Measurements from ENCODE around the gene ROPN1L.
A peak's percentile ranks its signal among the peaks of the same experiment; 100 is the strongest.
"Not testable (repeated sequence)": the region's sequence is repeated elsewhere in the genome, so short reads cannot be mapped to it uniquely, and the experiment has no call there.

Gene ROPN1L

GRCh38 chr5:10441083-10441991 is at the start of gene ROPN1L:
TSS of gene ROPN1L (plus strand) at chr5:10441879. CDS start at chr5:10442168, 289 bp downstream.
- DNase-seq = peak; percentile 85

- not testable (repeated sequence) for DNase-seq
Measured at GRCh38 chr5:10392567-10393328, 48.9 kb upstream of the ROPN1L start.

- no peak for DNase-seq
Measured at GRCh38 chr5:10393491-10393890, 48.2 kb upstream of the ROPN1L start.

- no peak for DNase-seq
Measured at GRCh38 chr5:10396552-10396951, 45.1 kb upstream of the ROPN1L start.

GRCh38 chr5:10399839-10400238 is 41.8 kb upstream of the ROPN1L start:
- DNase-seq = no peak

- DNase-seq = no peak
Measured at GRCh38 chr5:10400411-10400810, 41.3 kb upstream of the ROPN1L start.

GRCh38 chr5:10400831-10401230 is 40.8 kb upstream of the ROPN1L start:
- no peak for DNase-seq

GRCh38 chr5:10401498-10401897 is 40.2 kb upstream of the ROPN1L start:
- DNase-seq = no peak

GRCh38 chr5:10403829-10404228 is 37.9 kb upstream of the ROPN1L start:
- no peak for DNase-seq

GRCh38 chr5:10406651-10407050 is 35.0 kb upstream of the ROPN1L start:
- DNase-seq = no peak

- no peak for DNase-seq
Measured at GRCh38 chr5:10409504-10409903, 32.2 kb upstream of the ROPN1L start.

GRCh38 chr5:10410662-10411061 is 31.0 kb upstream of the ROPN1L start:
- no peak for DNase-seq

GRCh38 chr5:10411336-10411735 is 30.3 kb upstream of the ROPN1L start:
- no peak for DNase-seq

- DNase-seq = no peak
Measured at GRCh38 chr5:10416868-10417267, 24.8 kb upstream of the ROPN1L start.

- no peak for DNase-seq
Measured at GRCh38 chr5:10418654-10419345, 22.9 kb upstream of the ROPN1L start.

GRCh38 chr5:10420468-10420867 is 21.2 kb upstream of the ROPN1L start:
- no peak for DNase-seq

GRCh38 chr5:10420932-10421331 is 20.7 kb upstream of the ROPN1L start:
- DNase-seq = no peak

GRCh38 chr5:10421896-10422691 is 19.6 kb upstream of the ROPN1L start:
- DNase-seq = no peak

- no peak for DNase-seq
Measured at GRCh38 chr5:10423022-10423421, 18.7 kb upstream of the ROPN1L start.

- DNase-seq = no peak
Measured at GRCh38 chr5:10424124-10424731, 17.5 kb upstream of the ROPN1L start.

- DNase-seq = no peak
Measured at GRCh38 chr5:10427201-10427600, 14.5 kb upstream of the ROPN1L start.

GRCh38 chr5:10427978-10428377 is 13.7 kb upstream of the ROPN1L start:
- no peak for DNase-seq
